H1 (cell line): ENCODE measurements around the gene KRT76. TPM values are rescaled to one million over a fixed set of nuclear protein-coding genes. Genes with fewer than 3 reads are reported as not detected.
A peak's percentile ranks its signal among the peaks of the same experiment; 100 is the strongest.

ENCODE experiments used
- CTCF ChIA-PET: fragments of 300-600 bp; sonication (Branson Sonifier 250); formaldehyde crosslinking; loops from one replicate; lab custom pipeline; 2021; ENCODE audit not compliant: partially characterized antibody; lab: Charles Lee
- POLR2A ChIA-PET: fragments of 300-600 bp; sonication (Branson Sonifier 250); formaldehyde crosslinking; loops from one replicate; lab custom pipeline; 2021; ENCODE audit warnings: inconsistent platforms; ENCODE audit not compliant: partially characterized antibody; lab: Charles Lee
- DNase-seq, 2 experiments: peaks; one replicate each; pipeline versions ENCODE4 v3.0.0 to v3.0.0-alpha.2; 2010 to 2022; ENCODE audit warnings: low spot score in 2 of 2, low read depth in 1 of 2, mixed read lengths in 1 of 2
- FAIRE-seq: peaks from 2 replicates; lab custom pipeline; 2011; peaks lifted over from hg19 to GRCh38; lab: Jason Lieb, UNC
- H2AFZ ChIP-seq: 2 replicates; pipeline ENCODE4 v1.8.1; 2012; ENCODE audit warnings: low read length, inconsistent platforms
- H2AK5ac ChIP-seq: 2 replicates; pipeline ENCODE4 v1.6.1; 2013; ENCODE audit warnings: low read depth, low read length
- H2BK120ac ChIP-seq: replicated peaks from 2 replicates; pipeline ENCODE3; 2013; ENCODE audit warnings: low read depth, low read length, inconsistent platforms
- H2BK12ac ChIP-seq: 2 replicates; pipeline ENCODE4 v1.6.1; 2013; ENCODE audit warnings: low read depth, low read length
- H2BK15ac ChIP-seq: 2 replicates; pipeline ENCODE4 v1.6.1; 2013; ENCODE audit warnings: low read length
- H2BK20ac ChIP-seq: 2 replicates; pipeline ENCODE4 v1.6.1; 2013; ENCODE audit warnings: low read length
- H2BK5ac ChIP-seq: 2 replicates; pipeline ENCODE4 v1.6.1; 2013; ENCODE audit warnings: low read depth, low read length
- H3K14ac ChIP-seq: 2 replicates; pipeline ENCODE4 v1.6.1; 2013; ENCODE audit warnings: inconsistent platforms; ENCODE audit not compliant: insufficient read length
- H3K18ac ChIP-seq: 2 replicates; pipeline ENCODE4 v1.6.1; 2013; ENCODE audit warnings: low read length; ENCODE audit errors: extremely low read depth
- H3K23ac ChIP-seq: 2 replicates; pipeline ENCODE4 v1.6.1; 2013; ENCODE audit warnings: inconsistent platforms; ENCODE audit not compliant: insufficient read length
- H3K23me2 ChIP-seq: 2 replicates; pipeline ENCODE4 v1.6.1; 2013; ENCODE audit warnings: low read depth, low read length
- H3K27ac ChIP-seq: 2 replicates; pipeline ENCODE4 v1.6.1; 2011; ENCODE audit warnings: low read depth, low read length, inconsistent platforms
- H3K27me3 ChIP-seq, 4 experiments: replicated peaks in 1 of 4; 1 replicate in 1 of 4; 2 replicates in 3 of 4; pipeline versions ENCODE4 v1.6.1 to v1.8.1; 2011 to 2013; ENCODE audit warnings: low read length in 3 of 4, mild to moderate bottlenecking in 3 of 4, inconsistent platforms in 2 of 4, mixed read lengths in 2 of 4, moderate library complexity in 1 of 4; ENCODE audit not compliant: control insufficient read depth in 3 of 4, insufficient read depth in 3 of 4; ENCODE audit errors: extremely low read depth in 1 of 4
- H3K36me3 ChIP-seq, 4 experiments: 2 replicates each; pipeline versions ENCODE4 v1.6.1 to v1.8.1; 2011 to 2013; ENCODE audit warnings: mild to moderate bottlenecking in 4 of 4, low read length in 3 of 4, moderate library complexity in 2 of 4, control low read depth in 1 of 4, inconsistent platforms in 1 of 4; ENCODE audit not compliant: insufficient read depth in 4 of 4, control insufficient read depth in 2 of 4
- H3K4ac ChIP-seq: replicated peaks from 2 replicates; pipeline ENCODE3; 2013; ENCODE audit warnings: low read length, low read depth, mixed read lengths, inconsistent platforms; ENCODE audit not compliant: insufficient read length
- H3K4me1 ChIP-seq, 4 experiments: replicated peaks in 1 of 4; 1 replicate in 1 of 4; 2 replicates in 3 of 4; pipeline versions ENCODE4 v1.6.1 to v1.8.1; 2011 to 2013; ENCODE audit warnings: low read length in 3 of 4, inconsistent platforms in 2 of 4, mixed read lengths in 1 of 4; ENCODE audit not compliant: insufficient read depth in 4 of 4, control insufficient read depth in 3 of 4
- H3K4me2 ChIP-seq, 2 experiments: 2 replicates each; pipeline versions ENCODE4 v1.6.1 to v1.8.1; 2011 to 2013; ENCODE audit warnings: low read depth in 2 of 2, low read length in 2 of 2, control low read depth in 1 of 2, inconsistent platforms in 1 of 2, mild to moderate bottlenecking in 1 of 2; ENCODE audit not compliant: insufficient read depth in 1 of 2
- H3K4me3 ChIP-seq, 4 experiments: fragments of 200-600, 300-600 bp in 1 of 4; sonication (generic), shearing (Covaris generic), sonication (Bioruptor Twin) in 1 of 4; 2 replicates each; pipeline versions ENCODE4 v1.5.1 to v1.8.1; 2011 to 2016; ENCODE audit warnings: low read length in 4 of 4, low read depth in 3 of 4, control low read depth in 2 of 4, inconsistent platforms in 2 of 4, mild to moderate bottlenecking in 2 of 4, mixed read lengths in 1 of 4, moderate library complexity in 1 of 4; ENCODE audit not compliant: insufficient read depth in 2 of 4; ENCODE audit errors: extremely low read depth in 1 of 4
- H3K56ac ChIP-seq: replicated peaks from 2 replicates; pipeline ENCODE3; 2013; ENCODE audit warnings: low read depth, mild to moderate bottlenecking, mixed read lengths, low read length, inconsistent platforms; ENCODE audit not compliant: insufficient read length
- H3K79me1 ChIP-seq: 2 replicates; pipeline ENCODE4 v1.6.1; 2013; ENCODE audit warnings: low read depth, low read length, control low read depth
- H3K79me2 ChIP-seq, 2 experiments: 2 replicates each; pipeline versions ENCODE4 v1.6.1 to v1.8.1; 2012 to 2013; ENCODE audit warnings: low read length in 2 of 2, mild to moderate bottlenecking in 2 of 2, inconsistent platforms in 1 of 2; ENCODE audit not compliant: insufficient read depth in 2 of 2, control insufficient read depth in 1 of 2
- H3K9ac ChIP-seq, 4 experiments: replicated peaks in 1 of 4; 1 replicate in 1 of 4; 2 replicates in 3 of 4; pipeline versions ENCODE4 v1.6.1 to v1.8.1; 2011 to 2013; ENCODE audit warnings: low read depth in 3 of 4, low read length in 3 of 4, control low read depth in 2 of 4, mild to moderate bottlenecking in 2 of 4, moderate library complexity in 2 of 4, inconsistent platforms in 1 of 4; ENCODE audit errors: extremely low read depth in 1 of 4
- H3K9me3 ChIP-seq, 2 experiments: 2 replicates each; pipeline versions ENCODE4 v1.6.1 to v1.8.1; 2012 to 2013; ENCODE audit warnings: mild to moderate bottlenecking in 2 of 2, moderate library complexity in 2 of 2, control low read depth in 1 of 2, inconsistent platforms in 1 of 2, low read depth in 1 of 2, low read length in 1 of 2, mixed read lengths in 1 of 2; ENCODE audit not compliant: insufficient read depth in 2 of 2
- H4K20me1 ChIP-seq, 2 experiments: replicated peaks in 1 of 2; 2 replicates each; pipeline versions ENCODE3 to v1.8.1; 2011 to 2013; ENCODE audit warnings: inconsistent platforms in 2 of 2, low read length in 2 of 2, mild to moderate bottlenecking in 1 of 2; ENCODE audit not compliant: insufficient read depth in 2 of 2, control insufficient read depth in 1 of 2
- H4K5ac ChIP-seq: 2 replicates; pipeline ENCODE4 v1.6.1; 2013; ENCODE audit warnings: low read length, low read depth, mixed read lengths, inconsistent platforms; ENCODE audit not compliant: insufficient read length
- H4K8ac ChIP-seq: 2 replicates; pipeline ENCODE4 v1.8.0; 2013; ENCODE audit warnings: mild to moderate bottlenecking, moderate library complexity, low read length, inconsistent platforms; ENCODE audit not compliant: insufficient read depth; ENCODE audit errors: extremely low read depth
- H4K91ac ChIP-seq: replicated peaks from 2 replicates; pipeline ENCODE3; 2013; ENCODE audit warnings: low read length, mixed read lengths, inconsistent platforms; ENCODE audit not compliant: insufficient read length
- KDM1A ChIP-seq: fragments of 200-600, 300-600 bp; sonication (generic); IDR thresholded peaks from 2 replicates; pipeline ENCODE4 v1.7.1; 2016; ENCODE audit warnings: mild to moderate bottlenecking, low read length, borderline replicate concordance
- POU5F1 ChIP-seq: IDR thresholded peaks from 2 replicates; pipeline ENCODE4 v1.6.1; 2011; ENCODE audit warnings: low read depth, mild to moderate bottlenecking, low read length, moderate library complexity
- WGBS, 2 experiments: shearing (Covaris generic) in 1 of 2; methylation state at CpG; one replicate each; pipeline versions ENCODE4 v1.1.6 to v1.1.7; 2013 to 2015; ENCODE audit warnings: low lambda C conversion rate in 2 of 2, mixed read lengths in 2 of 2, inconsistent platforms in 1 of 2, low coverage in 1 of 2, missing lambda C conversion rate in 1 of 2; ENCODE audit not compliant: insufficient replicate concordance in 2 of 2, insufficient coverage in 1 of 2, insufficient read length in 1 of 2; ENCODE audit errors: extremely low coverage in 1 of 2, missing lambda C conversion rate in 1 of 2; 5-methylcytosine and 5-hydroxymethylcytosine counted together
- polyA plus RNA-seq, 7 experiments: library from polyadenylated mRNA; depleted of rRNA in 3 of 7; stranded (reverse) in 5 of 7; unstranded in 2 of 7; fragments of >200 nt in 5 of 7; fragments of 200-250 nt in 2 of 7; gene quantifications; 1 replicate in 5 of 7; 2 replicates in 1 of 7; 4 replicates in 1 of 7; pipeline versions ENCODE4 v1.2.1 to v1.2.3, GENCODE V29; 2011 to 2013; ENCODE audit warnings: missing spikeins in 2 of 7, mixed read lengths in 2 of 7
- total RNA-seq: library from RNA; stranded (reverse); fragmentation: NEBNext Ultra II Directional; extraction: Animal tissue kit (Norgen Biotek cat#: 25700); gene quantifications from 2 replicates; pipeline ENCODE4 v1.2.1, GENCODE V29; 2021

The KRT76 gene
- total and polyA plus RNA-seq, 2 of the 8 experiments (the other 6 are each of a cell fraction or from before 2014, with no cell fraction given): not detected

DNA sequence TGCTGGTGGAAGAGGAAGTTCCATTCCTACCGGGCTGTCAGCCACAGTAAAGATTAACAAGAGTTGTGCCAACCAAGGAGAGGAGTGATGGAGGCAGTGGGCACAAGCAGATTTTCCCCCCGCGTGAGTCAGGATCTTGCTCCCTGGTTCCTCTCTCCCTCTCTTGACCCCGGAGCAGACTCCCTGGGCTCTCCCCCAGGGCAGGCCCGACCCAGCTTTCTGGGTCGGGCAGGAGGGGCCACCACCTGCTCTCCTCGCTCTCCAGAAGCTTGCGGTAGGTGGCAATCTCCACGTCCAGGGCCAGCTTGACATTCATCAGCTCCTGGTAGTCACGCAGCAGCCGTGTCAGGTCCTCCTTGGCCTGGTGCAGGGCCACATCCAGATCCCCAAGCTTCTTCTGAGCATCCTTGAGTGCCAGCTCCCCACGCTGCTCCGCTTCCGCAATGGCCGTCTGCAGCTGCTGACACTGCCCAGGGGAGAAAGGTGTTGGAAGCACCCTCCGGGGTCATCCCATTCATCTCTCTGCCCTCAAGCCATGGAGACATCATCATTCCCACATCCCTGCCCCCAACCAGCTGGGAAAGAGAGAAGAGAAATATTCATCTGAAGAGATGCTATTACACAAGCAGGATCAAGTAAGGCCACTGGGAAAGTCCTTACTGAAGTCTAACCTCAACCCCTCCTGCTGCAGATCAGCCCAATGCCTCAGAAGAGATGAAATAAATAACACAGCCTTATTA lies 45.8 kb upstream of the KRT76 start:
- POLR2A ChIA-PET: interaction anchor here (0.6 to 0.7 kb wide), 2 partner anchors 15 to 144 kb away, joined by 3 to 5 read pairs; no protein-coding TSS in a partner anchor
- Histone ChIP-seq H4K8ac (no peak overlapping the region), H3K23me2 (no peaks in the 10 kb centered on the region), H3K79me2 (no peaks in the 10 kb centered on the region), H2BK12ac (no peak overlapping the region), H4K91ac (no peak overlapping the region), H3K9ac (no peak overlapping the region), H3K79me1 (no peaks in the 10 kb centered on the region), H3K4ac (no peak overlapping the region), H3K18ac (no peak overlapping the region), H2BK120ac (no peak overlapping the region), H3K56ac (no peak overlapping the region), H2BK20ac (no peak overlapping the region), H3K4me3 (no peak overlapping the region), H3K14ac (no peak overlapping the region), H2BK15ac (no peak overlapping the region), H3K36me3 (no peaks in the 10 kb centered on the region), H2AFZ (no peak overlapping the region), H2BK5ac (no peak overlapping the region), H4K5ac (no peak overlapping the region), H3K4me2 (no peak overlapping the region), H3K27ac (no peak overlapping the region), H3K27me3 (0 out of 7 replicates have a peak, but pooled peaks cover 0 to 2% (median 0%) of the 10 kb centered on the region in 4 experiments), H2AK5ac (no peak overlapping the region), H3K23ac (no peak overlapping the region), H4K20me1 (no peaks in the 10 kb centered on the region), H3K4me1 (no peaks in the 10 kb centered on the region; a peak in 2 of 7 replicates), H3K9me3 (no peaks in the 10 kb centered on the region)
- DNase-seq (no peak), FAIRE-seq (no peak)
- TF ChIP-seq KDM1A: peak; percentile 54; the same call in 1 of the 2 replicates
- TF ChIP-seq POU5F1: no peak
- CTCF ChIA-PET: interaction anchor here (0.6 to 1.8 kb wide), 10 partner anchors 9 to 1974 kb away, joined by 3 to 8 read pairs (median 3); no protein-coding TSS in a partner anchor
- WGBS, 2 experiments: 86% methylated on average over 11 of the region's 16 CpGs; no CpG with 5 or more reads in 1 of the 2 experiments
